ENCODE data around the gene SETD2. TPM values are rescaled to one million over a fixed set of nuclear protein-coding genes. Genes with fewer than 3 reads are reported as not detected.

The SETD2 gene
- total RNA-seq, 2 donors from 2014 or later, result 59.0 to 61.5 TPM

DNA sequence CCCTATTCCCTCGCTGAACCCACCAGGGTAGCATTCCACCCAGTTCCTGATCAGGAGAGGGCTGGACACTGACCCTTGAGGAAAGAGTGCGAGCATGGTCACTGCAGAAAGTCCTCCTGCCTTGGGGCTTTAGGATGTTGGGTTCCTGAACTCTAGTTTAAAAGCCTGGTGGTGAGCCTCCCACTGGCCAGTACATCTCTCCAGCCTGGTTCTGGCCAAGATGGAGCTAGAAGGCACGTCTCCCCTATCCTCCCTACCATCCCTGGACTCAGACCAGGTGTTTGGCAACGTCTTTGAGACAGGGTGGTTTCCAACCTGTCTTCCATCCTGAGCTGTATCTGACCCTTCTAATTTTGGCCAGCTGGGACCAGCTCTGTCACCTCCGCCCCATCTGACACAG, 153.0 kb downstream of the SETD2 start:
- H3K27ac ChIP-seq (ENCODE audit: low read depth, low read length), result no peak overlapping the region
- no peak for DNase-seq
- no peak overlapping the region for H3K9ac ChIP-seq (ENCODE audit: extremely low read depth, low read length, poor library complexity, severe bottlenecking)
- H3K36me3 Mint-ChIP-seq (ENCODE audit: low read depth), result peaks cover 25% of the 10 kb centered on the region
- peak overlapping the region; percentile 69 for H3K27ac Mint-ChIP-seq
- H3K27me3 Mint-ChIP-seq (ENCODE audit: insufficient read depth), result no peaks in the 10 kb centered on the region
- WGBS, 2 experiments (ENCODE audit: insufficient coverage in 1 of 2, insufficient read length in 1 of 2), result 94 to 95% methylated on average over 5 of the region's 5 CpGs
- peaks cover 4% of the 10 kb centered on the region for H3K4me1 Mint-ChIP-seq
- H3K36me3 ChIP-seq (ENCODE audit: control insufficient read depth, insufficient read depth, low read length), result peaks cover 30% of the 10 kb centered on the region
- no peak for TF ChIP-seq CTCF (conservative IDR thresholded peaks at IDR 0.05)
- H3K4me3 Mint-ChIP-seq, result no peak overlapping the region
- H3K9me3 ChIP-seq (ENCODE audit: control insufficient read depth, low read length), result no peaks in the 10 kb centered on the region
- no peaks in the 10 kb centered on the region for H3K27me3 ChIP-seq (ENCODE audit: control insufficient read depth, insufficient read depth, low read length, poor library complexity, severe bottlenecking)
- no peaks in the 10 kb centered on the region for H3K9me3 Mint-ChIP-seq
- H3K4me3 ChIP-seq (ENCODE audit: low read length), result no peak overlapping the region
- no peaks in the 10 kb centered on the region for H3K4me1 ChIP-seq (ENCODE audit: control insufficient read depth, insufficient read depth, low read length)

GRCh38 chr3:47010111-47010712, 153.7 kb downstream of the SETD2 start:
- peak overlapping the region; percentile 74 for H3K27ac ChIP-seq (ENCODE audit: low read depth, low read length)
- H3K9ac ChIP-seq (ENCODE audit: extremely low read depth, low read length, poor library complexity, severe bottlenecking), result no peak overlapping the region
- peaks cover 27% of the 10 kb centered on the region for H3K36me3 ChIP-seq (ENCODE audit: control insufficient read depth, insufficient read depth, low read length)
- no peak overlapping the region for H3K4me3 ChIP-seq (ENCODE audit: low read length)
- peaks cover 4% of the 10 kb centered on the region for H3K4me1 Mint-ChIP-seq
- no peaks in the 10 kb centered on the region for H3K9me3 ChIP-seq (ENCODE audit: control insufficient read depth, low read length)
- H3K27me3 Mint-ChIP-seq (ENCODE audit: insufficient read depth), result no peaks in the 10 kb centered on the region
- H3K4me1 ChIP-seq (ENCODE audit: control insufficient read depth, insufficient read depth, low read length), result no peaks in the 10 kb centered on the region
- peaks cover 27% of the 10 kb centered on the region for H3K36me3 Mint-ChIP-seq (ENCODE audit: low read depth)
- H3K27me3 ChIP-seq (ENCODE audit: control insufficient read depth, insufficient read depth, low read length, poor library complexity, severe bottlenecking), result no peaks in the 10 kb centered on the region
- peak overlapping the region; percentile 100 for H3K27ac Mint-ChIP-seq
- H3K9me3 Mint-ChIP-seq, result no peaks in the 10 kb centered on the region
- peak; percentile 65 for DNase-seq
- H3K4me3 Mint-ChIP-seq, result peak overlapping the region; percentile 69
- 82 to 93% methylated on average over 4 to 23 of the region's 23 CpGs for WGBS, 2 experiments (ENCODE audit: insufficient coverage in 1 of 2, insufficient read length in 1 of 2)
- TF ChIP-seq CTCF (conservative IDR thresholded peaks at IDR 0.05), result peak; percentile 45

DNA sequence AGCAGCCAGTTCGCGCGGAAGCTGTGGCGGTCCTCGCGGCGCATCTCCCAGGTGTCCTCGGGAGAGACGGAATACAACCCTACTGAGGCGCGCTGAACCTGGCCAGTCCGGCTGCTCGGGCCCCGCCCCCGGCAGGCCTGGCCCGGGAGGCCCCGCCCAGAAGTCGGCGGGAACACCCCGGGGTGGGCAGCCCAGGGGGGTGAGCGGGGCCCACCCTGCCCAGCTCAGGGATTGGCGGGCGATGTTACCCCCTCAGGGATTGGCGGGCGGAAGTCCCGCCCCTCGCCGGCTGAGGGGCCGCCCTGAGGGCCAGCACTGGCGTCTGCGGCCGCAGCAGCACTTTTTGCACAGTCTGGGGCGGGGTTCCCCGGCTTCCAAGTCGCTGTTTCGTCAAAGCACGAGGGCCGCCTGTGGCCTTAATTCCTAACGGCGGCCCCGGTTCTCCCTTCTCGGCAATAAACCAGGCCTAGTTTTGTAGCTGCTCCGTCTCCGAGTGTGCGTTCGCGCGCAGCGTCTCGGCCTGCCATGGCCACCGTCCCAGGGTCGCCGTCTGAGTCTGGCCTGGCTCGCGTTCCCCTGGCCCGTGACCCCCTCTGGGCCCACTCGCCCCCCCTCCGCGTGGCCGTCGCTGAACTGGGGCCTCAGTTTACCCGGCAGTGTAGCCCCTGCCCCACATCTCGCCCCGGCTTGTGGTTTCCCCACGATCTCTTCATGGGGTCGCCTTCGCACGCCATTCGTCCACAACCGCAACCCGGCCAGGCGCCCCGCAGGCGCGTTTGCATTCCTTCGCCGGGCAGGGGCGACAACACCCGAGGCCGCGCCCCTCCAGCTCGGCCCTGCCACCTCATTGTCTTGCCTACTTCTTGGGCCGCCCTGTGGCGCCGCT, 154.4 kb downstream of the SETD2 start:
- WGBS, 2 experiments (ENCODE audit: insufficient coverage in 1 of 2, insufficient read length in 1 of 2), result 35 to 49% methylated on average over 46 to 85 of the region's 85 CpGs
- Histone ChIP-seq H3K9ac (ENCODE audit: extremely low read depth, low read length, poor library complexity, severe bottlenecking) (peak overlapping the region; percentile 25), H3K4me1 (ENCODE audit: control insufficient read depth, insufficient read depth, low read length) (no peaks in the 10 kb centered on the region), H3K36me3 (ENCODE audit: control insufficient read depth, insufficient read depth, low read length) (peaks cover 23% of the 10 kb centered on the region), H3K4me3 (ENCODE audit: low read length) (no peak overlapping the region), H3K27me3 (ENCODE audit: control insufficient read depth, insufficient read depth, low read length, poor library complexity, severe bottlenecking) (no peaks in the 10 kb centered on the region), H3K27ac (ENCODE audit: low read depth, low read length) (peak overlapping the region; percentile 74), H3K9me3 (ENCODE audit: control insufficient read depth, low read length) (no peaks in the 10 kb centered on the region)
- H3K27me3 Mint-ChIP-seq (ENCODE audit: insufficient read depth), result no peaks in the 10 kb centered on the region
- H3K9me3 Mint-ChIP-seq, result no peaks in the 10 kb centered on the region
- no peak for TF ChIP-seq CTCF (conservative IDR thresholded peaks at IDR 0.05)
- peaks cover 29% of the 10 kb centered on the region for H3K36me3 Mint-ChIP-seq (ENCODE audit: low read depth)
- peak; percentile 95 for DNase-seq
- peak overlapping the region; percentile 100 for H3K27ac Mint-ChIP-seq
- H3K4me3 Mint-ChIP-seq, result peak overlapping the region; percentile 69
- peaks cover 4% of the 10 kb centered on the region for H3K4me1 Mint-ChIP-seq

All from endodermal cell (in vitro differentiated cells).